Activated T-cell treated with anti-CD3 and anti-CD28 coated beads, Interleukin-2, amount 50 U/mL, for 4 hours (primary cell): Measurements from ENCODE around the gene RYK. TPM values are rescaled to one million over a fixed set of nuclear protein-coding genes. Genes with fewer than 3 reads are reported as not detected.
A peak's percentile ranks its signal among the peaks of the same experiment; 100 is the strongest.
"Not testable (repeated sequence)": the region's sequence is repeated elsewhere in the genome, so short reads cannot be mapped to it uniquely, and the experiment has no call there.

ENCODE experiments used
- ATAC-seq, 2 donors: fragments of 200-7000 bp; cut with Tn5 transposase; one replicate each; pipeline ENCODE4 v1.10.0; 2021
- DNase-seq: peaks from one replicate; pipeline ENCODE4 v3.0.0-alpha.2; 2020
- H3K27me3 Mint-ChIP-seq: one replicate; pipeline ENCODE4 v1.8.0; 2021; ENCODE audit warnings: low read depth, mixed read lengths
- H3K36me3 Mint-ChIP-seq: one replicate; pipeline ENCODE4 v1.8.0; 2022; ENCODE audit warnings: mixed read lengths; ENCODE audit not compliant: insufficient read depth
- H3K4me1 Mint-ChIP-seq: one replicate; pipeline ENCODE4 v1.8.0; 2021; ENCODE audit warnings: low read depth, mixed read lengths
- H3K4me3 Mint-ChIP-seq: one replicate; pipeline ENCODE4 v1.8.0; 2021; ENCODE audit warnings: mild to moderate bottlenecking, moderate library complexity, mixed read lengths
- H3K9me3 Mint-ChIP-seq: one replicate; pipeline ENCODE4 v1.8.0; 2021; ENCODE audit warnings: mixed read lengths
- total RNA-seq, 3 donors: library from RNA; stranded (reverse); gene quantifications; one replicate each; pipeline ENCODE4 v1.2.1, GENCODE V29; 2021

RYK gene
- total RNA-seq, 3 donors from 2014 or later = 29.8 to 38.8 (median 38.1) TPM

GRCh38 chr3:134216191-134216764, 34.4 kb downstream of the RYK start:
- Mint-ChIP-seq H3K9me3 (no peaks in the 10 kb centered on the region), H3K4me1 (peaks cover 18% of the 10 kb centered on the region), H3K36me3 (peaks cover 22% of the 10 kb centered on the region), H3K27me3 (no peaks in the 10 kb centered on the region), H3K4me3 (no peak overlapping the region)
- ATAC-seq (no peak), DNase-seq (no peak)

GRCh38 chr3:134214239-134214638, 36.4 kb downstream of the RYK start:
- Mint-ChIP-seq H3K4me1 (peaks cover 18% of the 10 kb centered on the region), H3K9me3 (no peaks in the 10 kb centered on the region), H3K4me3 (no peak overlapping the region), H3K36me3 (peaks cover 26% of the 10 kb centered on the region), H3K27me3 (no peaks in the 10 kb centered on the region)
- DNase-seq (no peak), ATAC-seq (no peak)

DNA sequence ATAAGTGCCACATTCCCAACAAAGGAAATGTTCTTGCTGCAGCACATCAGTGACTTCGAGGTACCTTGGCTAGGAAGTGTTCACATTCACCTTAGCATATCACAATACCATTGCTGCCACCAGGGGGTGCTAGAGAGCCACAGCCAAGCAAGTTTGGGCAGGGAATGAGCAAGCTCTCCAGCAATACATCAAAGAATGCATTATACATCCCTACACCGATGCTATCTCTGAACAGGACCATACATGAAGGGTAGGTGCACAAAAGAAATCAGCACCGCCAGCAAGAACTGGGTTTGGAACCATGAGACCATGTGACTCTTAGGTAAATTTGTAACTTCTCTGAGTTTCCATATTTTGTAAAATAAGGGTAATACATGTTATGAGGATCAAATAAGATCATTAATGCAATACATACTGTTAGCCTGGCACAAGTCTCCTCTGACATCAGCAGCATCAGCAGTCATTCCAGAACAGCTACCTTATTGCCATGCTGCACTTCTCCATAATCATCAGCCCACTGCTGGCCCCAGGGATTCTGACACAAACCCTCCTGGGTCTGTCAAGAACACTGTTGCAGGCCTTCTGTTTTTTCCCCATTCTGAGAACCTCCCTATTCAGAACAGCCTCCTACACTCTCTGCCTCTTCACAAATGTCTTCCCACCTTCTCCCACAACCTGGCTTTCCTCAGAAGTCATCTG, 37.5 kb downstream of the RYK start:
- Mint-ChIP-seq H3K4me3 (no peak overlapping the region), H3K36me3 (peaks cover 24% of the 10 kb centered on the region)
- peak; percentile 91 to 95 for ATAC-seq

DNA sequence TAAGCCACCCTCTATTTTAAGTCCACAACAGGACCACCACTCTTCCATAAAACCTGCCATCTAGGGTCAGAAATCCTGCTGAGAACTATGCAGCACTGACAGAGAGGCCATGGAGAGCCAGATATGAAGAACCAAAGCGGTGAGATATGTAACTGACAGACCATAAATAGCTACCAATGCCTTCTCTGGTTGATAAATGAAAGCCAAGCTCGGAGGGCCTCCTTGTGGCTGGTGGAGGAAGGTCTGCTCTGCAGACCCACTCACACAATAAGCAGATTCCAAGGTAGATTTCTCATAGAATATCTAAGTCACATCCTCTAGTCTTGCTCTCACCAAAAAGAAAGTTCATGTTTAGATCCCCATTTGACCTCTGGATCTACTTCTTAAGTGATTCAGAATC, 38.9 kb downstream of the RYK start:
- Mint-ChIP-seq H3K27me3 (no peaks in the 10 kb centered on the region), H3K36me3 (peaks cover 24% of the 10 kb centered on the region), H3K9me3 (no peaks in the 10 kb centered on the region), H3K4me3 (no peak overlapping the region), H3K4me1 (peaks cover 12% of the 10 kb centered on the region)
- DNase-seq = no peak
- peak in 1 of 2 donors; percentile 28 for ATAC-seq

More for the DNA sequence above, 37.5 kb downstream of the RYK start:
- DNase-seq = peak; percentile 93
- Mint-ChIP-seq H3K27me3 (no peaks in the 10 kb centered on the region), H3K9me3 (no peaks in the 10 kb centered on the region), H3K4me1 (peaks cover 18% of the 10 kb centered on the region)

GRCh38 chr3:134205451-134205850, 45.2 kb downstream of the RYK start:
- ATAC-seq (no peak), DNase-seq (no peak)
- Mint-ChIP-seq H3K9me3 (no peaks in the 10 kb centered on the region), H3K27me3 (no peaks in the 10 kb centered on the region), H3K36me3 (peaks cover 39% of the 10 kb centered on the region), H3K4me1 (no peaks in the 10 kb centered on the region), H3K4me3 (no peak overlapping the region)

DNA sequence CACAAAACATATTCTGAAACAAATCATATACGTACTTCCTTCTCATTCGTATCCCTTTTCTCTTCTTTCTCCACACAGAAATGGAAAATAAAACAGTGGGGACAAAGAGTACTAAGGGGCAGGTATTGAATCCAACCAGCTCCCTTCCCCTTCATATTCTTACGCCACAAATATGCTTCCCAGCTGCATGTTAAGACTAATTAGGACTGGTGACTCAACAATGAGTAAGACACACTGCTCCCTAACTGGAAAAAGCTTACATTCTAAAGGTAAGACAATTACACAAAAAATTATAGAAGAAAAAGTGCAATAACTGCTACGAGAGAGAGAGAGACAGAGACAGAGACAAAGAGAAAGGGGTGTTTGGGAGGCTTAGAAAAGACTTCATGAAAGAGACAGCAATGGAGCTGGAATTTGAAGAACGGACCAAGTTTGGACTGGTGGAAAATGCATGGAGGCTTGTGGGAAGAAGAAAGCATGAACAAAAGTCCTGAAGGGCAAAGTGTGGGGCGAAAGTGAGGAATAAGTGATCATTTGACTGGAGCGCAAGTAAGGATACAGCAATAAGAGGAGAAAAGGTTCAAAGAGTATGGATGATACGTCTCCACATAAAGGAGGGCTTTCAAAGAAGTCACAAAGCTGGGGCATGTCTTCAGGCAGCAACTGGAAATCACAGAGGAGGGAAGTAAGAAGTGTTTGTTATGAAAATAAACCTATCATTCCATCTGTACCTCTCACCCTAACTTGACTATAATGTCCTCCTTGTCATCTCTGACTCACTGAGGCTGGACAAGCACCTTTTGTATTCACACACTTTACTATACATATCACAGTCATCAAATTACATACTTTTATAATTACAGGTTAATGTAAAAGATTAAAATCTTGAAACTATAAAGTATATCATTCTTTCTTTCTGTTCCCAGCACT, 49.2 kb downstream of the RYK start:
- ATAC-seq = no peak
- H3K36me3 Mint-ChIP-seq = peaks cover 40% of the 10 kb centered on the region
- no peaks in the 10 kb centered on the region for H3K9me3 Mint-ChIP-seq

DNA sequence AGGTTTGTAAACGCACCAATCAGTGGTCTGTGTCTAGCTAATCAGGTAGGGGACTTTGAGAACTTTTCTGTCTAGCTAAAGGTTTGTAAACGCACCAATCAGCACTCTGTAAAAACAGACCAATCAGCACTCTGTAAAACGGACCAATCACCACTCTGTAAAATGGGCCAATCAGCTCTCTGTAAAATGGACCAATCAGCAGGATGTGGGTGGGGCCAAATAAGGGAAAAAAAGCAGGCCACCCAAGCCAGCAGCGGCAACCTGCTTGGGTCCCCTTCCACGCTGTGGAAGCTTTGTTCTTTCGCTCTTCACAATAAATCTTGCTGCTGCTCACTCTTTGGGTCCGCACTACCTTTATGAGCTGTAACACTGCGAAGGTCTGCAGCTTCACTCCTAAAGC, 50.8 kb downstream of the RYK start:
- ATAC-seq, H3K9me3 Mint-ChIP-seq, H3K4me3 Mint-ChIP-seq, DNase-seq, H3K4me1 Mint-ChIP-seq, H3K27me3 Mint-ChIP-seq: not testable (repeated sequence)
- H3K36me3 Mint-ChIP-seq = peaks cover 41% of the 10 kb centered on the region

More for the DNA sequence above, 49.2 kb downstream of the RYK start:
- Mint-ChIP-seq H3K4me1 (no peaks in the 10 kb centered on the region), H3K27me3 (no peaks in the 10 kb centered on the region), H3K4me3 (no peak overlapping the region)
- no peak for DNase-seq

GRCh38 chr3:134199240-134199639, 51.4 kb downstream of the RYK start:
- H3K36me3 Mint-ChIP-seq = peaks cover 40% of the 10 kb centered on the region
- no peaks in the 10 kb centered on the region for H3K4me1 Mint-ChIP-seq
- H3K4me3 Mint-ChIP-seq = no peak overlapping the region
- no peak for DNase-seq
- ATAC-seq = no peak
- no peaks in the 10 kb centered on the region for H3K9me3 Mint-ChIP-seq
- H3K27me3 Mint-ChIP-seq = no peaks in the 10 kb centered on the region

DNA sequence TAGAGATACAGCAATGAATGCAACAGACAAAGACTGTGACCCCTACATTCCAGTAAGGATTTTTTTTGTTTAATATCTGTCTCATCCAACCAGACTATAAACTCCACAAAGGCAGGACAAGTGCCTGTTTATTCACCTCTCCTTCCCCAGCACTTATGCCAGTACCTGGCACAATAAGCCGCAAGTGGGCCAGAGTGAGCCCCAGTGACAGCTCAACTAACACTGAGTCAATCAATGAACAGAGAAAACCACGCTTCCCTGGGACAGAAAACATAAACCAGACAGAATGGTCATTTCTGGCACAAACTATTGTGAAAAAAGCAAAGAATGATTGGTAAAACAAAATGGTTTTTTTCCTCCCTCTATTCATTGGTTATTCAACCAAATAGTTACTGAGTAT, 52.2 kb downstream of the RYK start:
- Mint-ChIP-seq H3K4me3 (no peak overlapping the region), H3K36me3 (peaks cover 43% of the 10 kb centered on the region), H3K27me3 (no peaks in the 10 kb centered on the region), H3K9me3 (no peaks in the 10 kb centered on the region), H3K4me1 (no peaks in the 10 kb centered on the region)
- DNase-seq (no peak), ATAC-seq (peak; percentile 14 to 29)

GRCh38 chr3:134197681-134198261, 52.9 kb downstream of the RYK start:
- no peak for DNase-seq
- H3K27me3 Mint-ChIP-seq = no peaks in the 10 kb centered on the region
- peaks cover 43% of the 10 kb centered on the region for H3K36me3 Mint-ChIP-seq
- H3K4me1 Mint-ChIP-seq = no peaks in the 10 kb centered on the region
- no peak overlapping the region for H3K4me3 Mint-ChIP-seq
- peak; percentile 86 to 90 for ATAC-seq
- no peaks in the 10 kb centered on the region for H3K9me3 Mint-ChIP-seq

- no peak for DNase-seq
- no peak for ATAC-seq
- Mint-ChIP-seq H3K4me1 (no peaks in the 10 kb centered on the region), H3K36me3 (peaks cover 22% of the 10 kb centered on the region), H3K9me3 (no peaks in the 10 kb centered on the region), H3K27me3 (no peaks in the 10 kb centered on the region), H3K4me3 (no peak overlapping the region)
Observed at GRCh38 chr3:134194247-134194646, 56.4 kb downstream of the RYK start.

GRCh38 chr3:134190250-134190649, 60.4 kb downstream of the RYK start:
- no peak for DNase-seq
- ATAC-seq = no peak
- H3K27me3 Mint-ChIP-seq = no peaks in the 10 kb centered on the region
- no peaks in the 10 kb centered on the region for H3K4me1 Mint-ChIP-seq
- H3K4me3 Mint-ChIP-seq = no peak overlapping the region
- H3K36me3 Mint-ChIP-seq = peaks cover 33% of the 10 kb centered on the region
- H3K9me3 Mint-ChIP-seq = no peaks in the 10 kb centered on the region

- Mint-ChIP-seq H3K36me3 (peaks cover 32% of the 10 kb centered on the region), H3K27me3 (no peaks in the 10 kb centered on the region), H3K4me1 (no peaks in the 10 kb centered on the region), H3K9me3 (no peaks in the 10 kb centered on the region), H3K4me3 (no peak overlapping the region)
- ATAC-seq (no peak), DNase-seq (no peak)
Observed at GRCh38 chr3:134189849-134190248, 60.8 kb downstream of the RYK start.

- ATAC-seq (no peak), DNase-seq (no peak)
- H3K9me3 Mint-ChIP-seq = no peaks in the 10 kb centered on the region
- no peaks in the 10 kb centered on the region for H3K4me1 Mint-ChIP-seq
- no peak overlapping the region for H3K4me3 Mint-ChIP-seq
- H3K36me3 Mint-ChIP-seq = peaks cover 28% of the 10 kb centered on the region
- no peaks in the 10 kb centered on the region for H3K27me3 Mint-ChIP-seq
Observed at GRCh38 chr3:134186391-134186790, 64.3 kb downstream of the RYK start.
